Neuronal stem cell (in vitro differentiated cells): ENCODE results near the gene TTC13.

Source experiments
- DNase-seq: peaks from one replicate; pipeline ENCODE4 v3.0.0-alpha.2; 2013; ENCODE audit warnings: low spot score
- H2AFZ ChIP-seq: one replicate; pipeline ENCODE4 v1.6.1; 2013; ENCODE audit warnings: mild to moderate bottlenecking, low read length, inconsistent platforms
- H2AK5ac ChIP-seq: 2 replicates; pipeline ENCODE4 v1.6.1; 2013; ENCODE audit warnings: low read depth, mild to moderate bottlenecking, inconsistent platforms, low read length, moderate library complexity, mixed read lengths
- H2BK120ac ChIP-seq: 2 replicates; pipeline ENCODE4 v1.6.1; 2013; ENCODE audit warnings: low read depth, mild to moderate bottlenecking, inconsistent platforms, low read length, moderate library complexity, mixed read lengths
- H2BK12ac ChIP-seq: one replicate; pipeline ENCODE4 v1.6.1; 2013; ENCODE audit warnings: low read length, inconsistent platforms
- H2BK15ac ChIP-seq: 2 replicates; pipeline ENCODE4 v1.6.1; 2013; ENCODE audit warnings: mild to moderate bottlenecking, low read length, inconsistent platforms, mixed read lengths
- H2BK5ac ChIP-seq: one replicate; pipeline ENCODE4 v1.6.1; 2013; ENCODE audit warnings: inconsistent platforms, mild to moderate bottlenecking, low read length, moderate library complexity
- H3K14ac ChIP-seq: one replicate; pipeline ENCODE4 v1.6.1; 2013; ENCODE audit warnings: low read length, inconsistent platforms
- H3K18ac ChIP-seq: 2 replicates; pipeline ENCODE4 v1.6.1; 2013; ENCODE audit warnings: low read length, inconsistent platforms
- H3K23ac ChIP-seq: 2 replicates; pipeline ENCODE4 v1.6.1; 2013; ENCODE audit warnings: low read depth, mild to moderate bottlenecking, mixed read lengths, low read length, inconsistent platforms; ENCODE audit not compliant: poor library complexity
- H3K27ac ChIP-seq: replicated peaks from 3 replicates; pipeline ENCODE4 v1.5.1; 2013; ENCODE audit warnings: low read length, inconsistent platforms
- H3K27me3 ChIP-seq, 3 experiments: 2 replicates each; pipeline ENCODE4 v1.6.1; 2013; ENCODE audit warnings: low read length in 3 of 3, mild to moderate bottlenecking in 2 of 3, inconsistent platforms in 1 of 3, low read depth in 1 of 3, mixed read lengths in 1 of 3, moderate library complexity in 1 of 3; ENCODE audit not compliant: control insufficient read depth in 3 of 3, insufficient read depth in 3 of 3
- H3K36me3 ChIP-seq, 2 donors: replicated peaks in 1 of 2; 2 replicates each; pipeline ENCODE4 v1.6.1; 2013; ENCODE audit warnings: low read length in 2 of 2; ENCODE audit not compliant: control insufficient read depth in 2 of 2, insufficient read depth in 2 of 2
- H3K4ac ChIP-seq: 2 replicates; pipeline ENCODE4 v1.6.1; 2013; ENCODE audit warnings: inconsistent platforms, mild to moderate bottlenecking, low read length, moderate library complexity
- H3K4me1 ChIP-seq, 2 donors: 1 replicate in 1 of 2; 2 replicates in 1 of 2; pipeline ENCODE4 v1.6.1; 2013; ENCODE audit warnings: low read length in 2 of 2, low read depth in 1 of 2; ENCODE audit not compliant: control insufficient read depth in 2 of 2, insufficient read depth in 1 of 2
- H3K4me2 ChIP-seq: one replicate; pipeline ENCODE4 v1.6.1; 2013; ENCODE audit warnings: mild to moderate bottlenecking, low read length, inconsistent platforms; ENCODE audit not compliant: insufficient read depth, poor library complexity, severe bottlenecking
- H3K4me3 ChIP-seq, 2 donors: 2 replicates each; pipeline ENCODE4 v1.5.1; 2013; ENCODE audit warnings: low read length in 2 of 2, mild to moderate bottlenecking in 2 of 2, inconsistent platforms in 1 of 2, moderate library complexity in 1 of 2
- H3K79me1 ChIP-seq: one replicate; pipeline ENCODE4 v1.6.1; 2013; ENCODE audit warnings: low read depth, mild to moderate bottlenecking, inconsistent platforms, low read length, moderate library complexity
- H3K9ac ChIP-seq: one replicate; pipeline ENCODE4 v1.6.1; 2013; ENCODE audit warnings: mild to moderate bottlenecking, low read depth, low read length, inconsistent platforms; ENCODE audit not compliant: poor library complexity
- H3K9me3 ChIP-seq, 2 donors: replicated peaks in 1 of 2; 2 replicates each; pipeline versions ENCODE3 to v1.6.1; 2013; ENCODE audit warnings: low read length in 2 of 2, mild to moderate bottlenecking in 2 of 2, inconsistent platforms in 1 of 2, low read depth in 1 of 2, mixed read lengths in 1 of 2, moderate library complexity in 1 of 2; ENCODE audit not compliant: control insufficient read depth in 2 of 2, insufficient read depth in 1 of 2
- H4K8ac ChIP-seq: one replicate; pipeline ENCODE4 v1.6.1; 2013; ENCODE audit warnings: low read depth, mild to moderate bottlenecking, inconsistent platforms, low read length, moderate library complexity
- H4K91ac ChIP-seq: one replicate; pipeline ENCODE4 v1.6.1; 2013; ENCODE audit warnings: low read length, low read depth, mild to moderate bottlenecking, inconsistent platforms; ENCODE audit not compliant: poor library complexity
- whole genome bisulfite sequencing, 2 donors: extraction: QIAGEN DNeasy Blood & Tissue Kit; methylation state at CpG; one replicate each; pipeline ENCODE4 v1.1.7; 2013; ENCODE audit warnings: missing lambda C conversion rate in 2 of 2, mixed read lengths in 1 of 2; ENCODE audit not compliant: insufficient read length in 2 of 2, insufficient replicate concordance in 1 of 2; ENCODE audit errors: extremely low coverage in 2 of 2; 5-methylcytosine and 5-hydroxymethylcytosine counted together

TTC13 gene

GRCh38 chr1:230948301-230948700, 30.4 kb downstream of the TTC13 start:
- Histone ChIP-seq H2BK5ac (no peak overlapping the region), H4K8ac (no peak overlapping the region), H3K27me3 (no peaks in the 10 kb centered on the region), H3K9ac (no peak overlapping the region), H3K27ac (no peak overlapping the region), H2AFZ (no peak overlapping the region), H3K4me2 (no peak overlapping the region), H2BK12ac (no peak overlapping the region), H3K4ac (no peak overlapping the region), H4K91ac (no peak overlapping the region), H3K23ac (no peak overlapping the region), H3K9me3 (no peaks in the 10 kb centered on the region), H2AK5ac (no peak overlapping the region), H3K79me1 (peaks cover 3% of the 10 kb centered on the region), H3K4me1 (no peaks in the 10 kb centered on the region), H2BK120ac (no peak overlapping the region), H2BK15ac (no peak overlapping the region), H3K36me3 (peaks cover 0 to 24% of the 10 kb centered on the region in 2 donors), H3K4me3 (no peak overlapping the region), H3K18ac (no peak overlapping the region), H3K14ac (no peak overlapping the region)
- WGBS, 2 donors = no CpG with 5 or more reads among the region's 1 CpG
- no peak for DNase-seq

- no peak overlapping the region for H3K23ac ChIP-seq
- no peak overlapping the region for H2BK12ac ChIP-seq
- peaks cover 0 to 8% of the 10 kb centered on the region in 2 donors for H3K36me3 ChIP-seq
- no peak overlapping the region for H3K9ac ChIP-seq
- H2BK5ac ChIP-seq = no peak overlapping the region
- H3K4me3 ChIP-seq = no peak overlapping the region
- no CpG with 5 or more reads among the region's 2 CpGs for WGBS, 2 donors
- no peak overlapping the region for H3K4ac ChIP-seq
- no peak overlapping the region for H3K4me2 ChIP-seq
- H4K91ac ChIP-seq = no peak overlapping the region
- no peaks in the 10 kb centered on the region for H3K4me1 ChIP-seq
- no peaks in the 10 kb centered on the region for H3K9me3 ChIP-seq
- no peak for DNase-seq
- no peak overlapping the region for H4K8ac ChIP-seq
- H3K79me1 ChIP-seq = peaks cover 3% of the 10 kb centered on the region
- no peaks in the 10 kb centered on the region for H3K27me3 ChIP-seq
- H2AFZ ChIP-seq = no peak overlapping the region
- no peak overlapping the region for H3K14ac ChIP-seq
- no peak overlapping the region for H3K27ac ChIP-seq
- H2BK120ac ChIP-seq = no peak overlapping the region
- no peak overlapping the region for H3K18ac ChIP-seq
- H2AK5ac ChIP-seq = no peak overlapping the region
- H2BK15ac ChIP-seq = no peak overlapping the region
Observed at GRCh38 chr1:230943048-230943593, 35.5 kb downstream of the TTC13 start.

GRCh38 chr1:230940848-230941247, 37.8 kb downstream of the TTC13 start:
- Histone ChIP-seq H3K18ac (no peak overlapping the region), H2BK120ac (no peak overlapping the region), H3K4me3 (no peak overlapping the region), H3K4me2 (no peak overlapping the region), H3K14ac (no peak overlapping the region), H3K79me1 (no peaks in the 10 kb centered on the region), H3K36me3 (peaks cover 0 to 11% of the 10 kb centered on the region in 2 donors), H3K27ac (no peak overlapping the region), H3K9me3 (no peaks in the 10 kb centered on the region), H3K23ac (no peak overlapping the region), H3K9ac (no peak overlapping the region), H2BK12ac (no peak overlapping the region), H4K91ac (no peak overlapping the region), H4K8ac (no peak overlapping the region), H3K27me3 (no peaks in the 10 kb centered on the region), H3K4me1 (peaks cover 0 to 1% of the 10 kb centered on the region in 2 donors), H2AK5ac (no peak overlapping the region), H2BK5ac (no peak overlapping the region), H2AFZ (no peak overlapping the region), H3K4ac (no peak overlapping the region), H2BK15ac (no peak overlapping the region)
- no peak for DNase-seq
- no CpG with 5 or more reads among the region's 1 CpG for WGBS, 2 donors

- Histone ChIP-seq H4K8ac (no peak overlapping the region), H3K27ac (no peak overlapping the region), H3K27me3 (no peaks in the 10 kb centered on the region), H3K4me1 (peaks cover 0 to 2% of the 10 kb centered on the region in 2 donors), H3K36me3 (peaks cover 0 to 8% of the 10 kb centered on the region in 2 donors), H2AFZ (no peak overlapping the region), H2BK12ac (no peak overlapping the region), H3K4ac (no peak overlapping the region), H3K9me3 (no peaks in the 10 kb centered on the region), H2BK15ac (no peak overlapping the region), H3K9ac (no peak overlapping the region), H2AK5ac (no peak overlapping the region), H2BK5ac (no peak overlapping the region), H3K4me3 (no peak overlapping the region), H4K91ac (no peak overlapping the region), H3K18ac (no peak overlapping the region), H3K4me2 (no peak overlapping the region), H3K14ac (no peak overlapping the region), H3K23ac (no peak overlapping the region), H3K79me1 (no peaks in the 10 kb centered on the region), H2BK120ac (no peak overlapping the region)
- no peak for DNase-seq
- WGBS, 2 donors = no CpG with 5 or more reads among the region's 4 CpGs
Observed at GRCh38 chr1:230939806-230940489, 38.7 kb downstream of the TTC13 start.
